ENCODE measurements around the gene QRFP. TPM values are rescaled to one million over a fixed set of nuclear protein-coding genes. Genes with fewer than 3 reads are reported as not detected.

The QRFP gene
- polyA plus RNA-seq, 3 donors, result 0.18 to 0.60 (median 0.21) TPM

DNA sequence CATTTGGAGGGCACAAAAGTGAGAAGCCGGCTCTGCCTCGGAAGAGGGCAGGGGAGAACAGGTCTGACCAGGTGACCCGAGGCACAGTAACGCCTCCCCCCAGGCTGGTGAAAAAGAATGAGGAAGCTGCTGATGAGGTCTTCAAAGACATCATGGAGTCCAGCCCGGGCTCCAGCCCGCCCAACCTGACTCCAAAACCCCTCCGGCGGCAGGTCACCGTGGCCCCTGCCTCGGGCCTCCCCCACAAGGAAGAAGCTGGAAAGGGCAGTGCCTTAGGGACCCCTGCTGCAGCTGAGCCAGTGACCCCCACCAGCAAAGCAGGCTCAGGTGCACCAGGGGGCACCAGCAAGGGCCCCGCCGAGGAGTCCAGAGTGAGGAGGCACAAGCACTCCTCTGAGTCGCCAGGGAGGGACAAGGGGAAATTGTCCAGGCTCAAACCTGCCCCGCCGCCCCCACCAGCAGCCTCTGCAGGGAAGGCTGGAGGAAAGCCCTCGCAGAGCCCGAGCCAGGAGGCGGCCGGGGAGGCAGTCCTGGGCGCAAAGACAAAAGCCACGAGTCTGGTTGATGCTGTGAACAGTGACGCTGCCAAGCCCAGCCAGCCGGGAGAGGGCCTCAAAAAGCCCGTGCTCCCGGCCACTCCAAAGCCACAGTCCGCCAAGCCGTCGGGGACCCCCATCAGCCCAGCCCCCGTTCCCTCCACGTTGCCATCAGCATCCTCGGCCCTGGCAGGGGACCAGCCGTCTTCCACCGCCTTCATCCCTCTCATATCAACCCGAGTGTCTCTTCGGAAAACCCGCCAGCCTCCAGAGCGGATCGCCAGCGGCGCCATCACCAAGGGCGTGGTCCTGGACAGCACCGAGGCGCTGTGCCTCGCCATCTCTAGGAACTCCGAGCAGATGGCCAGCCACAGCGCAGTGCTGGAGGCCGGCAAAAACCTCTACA, 11.8 kb downstream of the QRFP start:
- H3K27me3 Mint-ChIP-seq (ENCODE audit: low read depth in 3 of 3), result peaks cover 0 to 2% (median 0%) of the 10 kb centered on the region in 3 donors
- DNase-seq, result no peak
- Histone ChIP-seq H3K27ac (ENCODE audit: low read depth in 1 of 2, low read length in 2 of 2) (no peak overlapping the region), H3K4me3 (replicated peaks in 1 of 3; ENCODE audit: low read depth in 2 of 3, low read length in 3 of 3) (no peak overlapping the region), H4K20me1 (ENCODE audit: insufficient read depth, low read length) (no peaks in the 10 kb centered on the region), H3K36me3 (replicated peaks in 1 of 2; ENCODE audit: control insufficient read depth in 1 of 2, insufficient read depth in 2 of 2, low read length in 2 of 2) (peaks cover 74 to 91% of the 10 kb centered on the region in 2 donors), H3K9ac (ENCODE audit: insufficient read depth, low read length, poor library complexity, severe bottlenecking) (no peak overlapping the region), H3K27me3 (ENCODE audit: control insufficient read depth in 2 of 2, insufficient read depth in 2 of 2, low read length in 2 of 2) (no peaks in the 10 kb centered on the region), H3K9me3 (replicated peaks in 1 of 2; ENCODE audit: control insufficient read depth in 1 of 2, insufficient read depth in 1 of 2, low read length in 2 of 2) (no peaks in the 10 kb centered on the region), H3K4me1 (ENCODE audit: control insufficient read depth in 1 of 2, insufficient read depth in 2 of 2, low read length in 2 of 2) (no peaks in the 10 kb centered on the region), H3K4me2 (replicated peaks; ENCODE audit: extremely low read depth, low read length, poor library complexity, severe bottlenecking) (no peak overlapping the region), H2AFZ (ENCODE audit: insufficient read depth, low read depth, low read length, poor library complexity, severe bottlenecking) (no peak overlapping the region), H3K79me2 (ENCODE audit: insufficient read depth, low read length) (no peaks in the 10 kb centered on the region)
- H3K4me1 Mint-ChIP-seq, result no peaks in the 10 kb centered on the region
- intact Hi-C loops (cut with micrococcal nuclease), result no loop called here
- 97% methylated on average over 47 of the region's 47 CpGs for WGBS (ENCODE audit: insufficient coverage)
- no peaks in the 10 kb centered on the region for H3K9me3 Mint-ChIP-seq
- H3K27ac Mint-ChIP-seq, result peak overlapping the region in 3 of 7 donors; percentile 0 to 68 (median 63)
- TF ChIP-seq CTCF (IDR thresholded peaks at IDR 0.05), result no peak
- no peak overlapping the region for H3K4me3 Mint-ChIP-seq
- peaks cover 77 to 94% of the 10 kb centered on the region in 2 donors for H3K36me3 Mint-ChIP-seq

DNA sequence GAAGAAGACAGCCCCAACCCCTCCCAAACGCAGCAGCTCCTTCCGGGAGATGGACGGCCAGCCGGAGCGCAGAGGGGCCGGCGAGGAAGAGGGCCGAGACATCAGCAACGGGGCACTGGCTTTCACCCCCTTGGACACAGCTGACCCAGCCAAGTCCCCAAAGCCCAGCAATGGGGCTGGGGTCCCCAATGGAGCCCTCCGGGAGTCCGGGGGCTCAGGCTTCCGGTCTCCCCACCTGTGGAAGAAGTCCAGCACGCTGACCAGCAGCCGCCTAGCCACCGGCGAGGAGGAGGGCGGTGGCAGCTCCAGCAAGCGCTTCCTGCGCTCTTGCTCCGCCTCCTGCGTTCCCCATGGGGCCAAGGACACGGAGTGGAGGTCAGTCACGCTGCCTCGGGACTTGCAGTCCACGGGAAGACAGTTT, 12.5 kb downstream of the QRFP start:
- H3K79me2 ChIP-seq (ENCODE audit: insufficient read depth, low read length), result no peaks in the 10 kb centered on the region
- intact Hi-C loops (cut with micrococcal nuclease), result no loop called here
- no peak overlapping the region for H3K4me3 ChIP-seq (replicated peaks in 1 of 3; ENCODE audit: low read depth in 2 of 3, low read length in 3 of 3)
- no peak overlapping the region for H3K9ac ChIP-seq (ENCODE audit: insufficient read depth, low read length, poor library complexity, severe bottlenecking)
- no peak overlapping the region for H2AFZ ChIP-seq (ENCODE audit: insufficient read depth, low read depth, low read length, poor library complexity, severe bottlenecking)
- no peak for TF ChIP-seq CTCF (IDR thresholded peaks at IDR 0.05)
- peaks cover 84 to 95% of the 10 kb centered on the region in 2 donors for H3K36me3 Mint-ChIP-seq
- no peaks in the 10 kb centered on the region for H3K9me3 Mint-ChIP-seq
- no peaks in the 10 kb centered on the region for H3K4me1 ChIP-seq (ENCODE audit: control insufficient read depth in 1 of 2, insufficient read depth in 2 of 2, low read length in 2 of 2)
- H3K9me3 ChIP-seq (replicated peaks in 1 of 2; ENCODE audit: control insufficient read depth in 1 of 2, insufficient read depth in 1 of 2, low read length in 2 of 2), result no peaks in the 10 kb centered on the region
- WGBS (ENCODE audit: insufficient coverage), result 96% methylated on average over 23 of the region's 25 CpGs
- no peak overlapping the region for H3K27ac ChIP-seq (ENCODE audit: low read depth in 1 of 2, low read length in 2 of 2)
- no peaks in the 10 kb centered on the region for H3K27me3 ChIP-seq (ENCODE audit: control insufficient read depth in 2 of 2, insufficient read depth in 2 of 2, low read length in 2 of 2)
- H3K4me3 Mint-ChIP-seq, result no peak overlapping the region
- peaks cover 80 to 98% of the 10 kb centered on the region in 2 donors for H3K36me3 ChIP-seq (replicated peaks in 1 of 2; ENCODE audit: control insufficient read depth in 1 of 2, insufficient read depth in 2 of 2, low read length in 2 of 2)
- no peak overlapping the region for H3K4me2 ChIP-seq (replicated peaks; ENCODE audit: extremely low read depth, low read length, poor library complexity, severe bottlenecking)
- no peaks in the 10 kb centered on the region for H3K4me1 Mint-ChIP-seq
- peaks cover 0 to 2% (median 0%) of the 10 kb centered on the region in 3 donors for H3K27me3 Mint-ChIP-seq (ENCODE audit: low read depth in 3 of 3)
- no peaks in the 10 kb centered on the region for H4K20me1 ChIP-seq (ENCODE audit: insufficient read depth, low read length)
- DNase-seq, result no peak
- H3K27ac Mint-ChIP-seq, result peak overlapping the region in 1 of 7 donors; percentile 63

Measured in CD14-positive monocyte (primary cell).